SK-N-SH (cell line): ENCODE results near the gene PCDHGA11. TPM values are rescaled to one million over a fixed set of nuclear protein-coding genes. Genes with fewer than 3 reads are reported as not detected.
"Not testable (repeated sequence)": the region's sequence is repeated elsewhere in the genome, so short reads cannot be mapped to it uniquely, and the experiment has no call there.

Experiments
- CTCF ChIA-PET: fragments of 300-600, 350-600 bp; formaldehyde crosslinking; extraction: SDS; loops from one replicate; lab custom pipeline; 2021; lab: Yijun Ruan, JAX
- POLR2A ChIA-PET: fragments of 350-600 bp; sonication (Branson Sonifier 250); formaldehyde crosslinking; extraction: SDS; loops from one replicate; lab custom pipeline; 2020; ENCODE audit warnings: antibody characterized with exemption, inconsistent platforms; lab: Yijun Ruan, JAX
- DNase-seq: peaks from one replicate; pipeline ENCODE4 v3.0.0; 2012
- H2AFZ ChIP-seq: fragments of 200-600 bp; sonication (generic); 2 replicates; pipeline ENCODE4 v1.8.1; 2016; ENCODE audit warnings: antibody characterized with exemption, mild to moderate bottlenecking, low read depth
- H3F3A ChIP-seq: fragments of 200-600 bp; sonication (generic); replicated peaks from 2 replicates; pipeline ENCODE3; 2016; ENCODE audit warnings: antibody characterized with exemption, mild to moderate bottlenecking; ENCODE audit not compliant: insufficient read depth
- H3K27ac ChIP-seq, 2 experiments: fragments of 200-500 bp in 1 of 2; fragments of 200-600 bp in 1 of 2; sonication (Bioruptor generic) in 1 of 2; sonication (generic), shearing (Covaris generic) in 1 of 2; 2 replicates each; pipeline versions ENCODE4 v1.5.1 to v1.6.1; 2014 to 2016; ENCODE audit warnings: low read depth in 2 of 2, inconsistent platforms in 1 of 2, low read length in 1 of 2, mild to moderate bottlenecking in 1 of 2, mixed read lengths in 1 of 2
- H3K27me3 ChIP-seq: fragments of 200-600 bp; sonication (generic), shearing (Covaris generic); 2 replicates; pipeline ENCODE4 v1.6.1; 2016; ENCODE audit warnings: mixed run types; ENCODE audit not compliant: insufficient read depth
- H3K36me3 ChIP-seq, 2 experiments: fragments of 200-500 bp in 1 of 2; fragments of 200-600 bp in 1 of 2; sonication (Bioruptor generic) in 1 of 2; sonication (generic) in 1 of 2; replicated peaks in 1 of 2; 2 replicates each; pipeline versions ENCODE3 to v1.5.1; 2014 to 2016; ENCODE audit warnings: low read length in 1 of 2, mild to moderate bottlenecking in 1 of 2; ENCODE audit not compliant: insufficient read depth in 2 of 2, control insufficient read depth in 1 of 2
- H3K4me1 ChIP-seq, 2 experiments: fragments of 200-500 bp in 1 of 2; fragments of 200-600 bp in 1 of 2; sonication (Bioruptor generic) in 1 of 2; sonication (generic), shearing (Covaris generic) in 1 of 2; 2 replicates each; pipeline versions ENCODE4 v1.5.1 to v1.6.1; 2014 to 2016; ENCODE audit warnings: low read depth in 1 of 2, low read length in 1 of 2, mixed run types in 1 of 2; ENCODE audit not compliant: insufficient read depth in 2 of 2, control insufficient read depth in 1 of 2
- H3K4me2 ChIP-seq: fragments of 200-600 bp; sonication (generic), shearing (Covaris generic); 2 replicates; pipeline ENCODE4 v1.6.1; 2017; ENCODE audit warnings: mixed run types
- H3K4me3 ChIP-seq, 2 experiments: fragments of 200-500 bp in 1 of 2; fragments of 200-600 bp in 1 of 2; sonication (Bioruptor generic) in 1 of 2; sonication (generic), shearing (Covaris generic) in 1 of 2; 2 replicates each; pipeline versions ENCODE4 v1.5.1 to v1.8.1; 2014 to 2016; ENCODE audit warnings: low read depth in 2 of 2, inconsistent platforms in 1 of 2, low read length in 1 of 2, mild to moderate bottlenecking in 1 of 2, mixed read lengths in 1 of 2, moderate library complexity in 1 of 2
- H3K79me2 ChIP-seq: fragments of 200-600 bp; sonication (generic); 2 replicates; pipeline ENCODE4 v1.8.1; 2017; ENCODE audit warnings: mild to moderate bottlenecking; ENCODE audit not compliant: insufficient read depth
- H3K9ac ChIP-seq: fragments of 200-600 bp; sonication (generic); 2 replicates; pipeline ENCODE4 v1.6.1; 2017; ENCODE audit warnings: mixed run types
- H3K9me2 ChIP-seq: fragments of 200-600 bp; sonication (generic); 2 replicates; pipeline ENCODE4 v1.6.1; 2017; ENCODE audit warnings: mixed run types
- H3K9me3 ChIP-seq: fragments of 200-600 bp; sonication (generic); 2 replicates; pipeline ENCODE4 v1.6.1; 2017; ENCODE audit warnings: mixed run types, mild to moderate bottlenecking, moderate library complexity
- H4K20me1 ChIP-seq: fragments of 200-600 bp; sonication (generic); 2 replicates; pipeline ENCODE4 v1.6.1; 2017; ENCODE audit warnings: mild to moderate bottlenecking, mixed run types; ENCODE audit not compliant: insufficient read depth
- CHD2 ChIP-seq: fragments of 150-350 bp; IDR thresholded peaks from 2 replicates; pipeline ENCODE4 v1.6.1; 2018; ENCODE audit warnings: low read length; ENCODE audit not compliant: partially characterized antibody
- CTCF ChIP-seq: fragments of 200-600 bp; sonication (generic); IDR thresholded peaks from 2 replicates; pipeline ENCODE4 v1.6.1; 2017; ENCODE audit warnings: antibody characterized with exemption, mild to moderate bottlenecking, moderate library complexity
- FOXM1 ChIP-seq: IDR thresholded peaks from 2 replicates; pipeline ENCODE4 v1.4.0; 2012; ENCODE audit warnings: low read depth, mild to moderate bottlenecking
- MAX ChIP-seq: IDR thresholded peaks from 2 replicates; pipeline ENCODE4 v1.4.0; 2012; ENCODE audit warnings: low read depth
- NRF1 ChIP-seq: IDR thresholded peaks from 2 replicates; pipeline ENCODE4 v1.6.1; 2012; ENCODE audit warnings: low read depth, mild to moderate bottlenecking, low read length
- RAD21 ChIP-seq: IDR thresholded peaks from 2 replicates; pipeline ENCODE4 v1.6.1; 2012; ENCODE audit warnings: mild to moderate bottlenecking, low read length
- RFX5 ChIP-seq: IDR thresholded peaks from 2 replicates; pipeline ENCODE4 v1.6.1; 2012; ENCODE audit warnings: mild to moderate bottlenecking, improper control_type of control experiment, low read length
- RXRA ChIP-seq: IDR thresholded peaks from 2 replicates; pipeline ENCODE4 v1.4.0; 2012; ENCODE audit warnings: low read depth, mild to moderate bottlenecking, borderline replicate concordance
- SIN3A ChIP-seq: IDR thresholded peaks from 2 replicates; pipeline ENCODE4 v1.6.1; 2012; ENCODE audit warnings: low read depth, mild to moderate bottlenecking, low read length, moderate library complexity, borderline replicate concordance
- SMC3 ChIP-seq: IDR thresholded peaks from 2 replicates; pipeline ENCODE4 v1.6.1; 2012; ENCODE audit warnings: low read depth, low read length, improper control_type of control experiment
- TAF1 ChIP-seq: IDR thresholded peaks from 2 replicates; pipeline ENCODE4 v1.6.1; 2012; ENCODE audit warnings: low read depth, mild to moderate bottlenecking, low read length, moderate library complexity, borderline replicate concordance
- TEAD4 ChIP-seq: IDR thresholded peaks from 2 replicates; pipeline ENCODE4 v1.4.0; 2012; ENCODE audit warnings: mild to moderate bottlenecking, borderline replicate concordance; ENCODE audit not compliant: insufficient read depth
- WGBS: methylation state at CpG from one replicate; pipeline ENCODE4 v1.1.6; 2017; ENCODE audit warnings: low lambda C conversion rate; 5-methylcytosine and 5-hydroxymethylcytosine counted together
- polyA plus RNA-seq, 3 experiments: library from polyadenylated mRNA; depleted of rRNA; stranded (reverse); fragments of >200 nt; gene quantifications; 2 replicates each; pipeline ENCODE4 v1.2.3, GENCODE V29; 2012
- TF ChIP-seq, protein P1 (sequence below): fragments of 150-350 bp; IDR thresholded peaks from 2 replicates; pipeline ENCODE4 v1.6.1; 2016; ENCODE audit warnings: mild to moderate bottlenecking, low read depth, low read length
- TF ChIP-seq, protein P2 (sequence below): IDR thresholded peaks from 2 replicates; pipeline ENCODE4; 2012

Gene PCDHGA11
- polyA plus RNA-seq, 1 of the 3 experiments (the other 2 are of a cell fraction) = 0.18 TPM

GRCh38 chr5:141415275-141415618, 5.6 kb upstream of the PCDHGA11 start:
- H3K4me3 ChIP-seq, H3K9ac ChIP-seq, H3F3A ChIP-seq, DNase-seq, H3K27ac ChIP-seq, H4K20me1 ChIP-seq, H2AFZ ChIP-seq, H3K27me3 ChIP-seq, H3K9me2 ChIP-seq, POLR2A ChIA-PET, H3K4me1 ChIP-seq, CTCF ChIA-PET, H3K36me3 ChIP-seq, H3K9me3 ChIP-seq, H3K4me2 ChIP-seq: not testable (repeated sequence)
- WGBS = 89% methylated on average over 22 of the region's 24 CpGs
- peaks cover 12% of the 10 kb centered on the region; the same call in 1 of the 2 replicates for H3K79me2 ChIP-seq

- ChIA-PET CTCF (interaction anchor here (0.6 to 2.2 kb wide), 35 partner anchors 9 to 241 kb away, joined by 3 to 44 read pairs (median 4); partner anchors contain the start of genes PCDHB14, PCDHB8, PCDHGA3 and PCDHGA8), POLR2A (interaction anchor here (0.9 to 1.5 kb wide), 4 partner anchors 96 to 146 kb away, joined by 3 to 6 read pairs (median 4); no protein-coding TSS in a partner anchor)
- H3K9ac ChIP-seq = peak within 1 kb of the TSS; percentile 71
- H4K20me1 ChIP-seq, H3F3A ChIP-seq, H3K27me3 ChIP-seq, H3K4me1 ChIP-seq, H3K9me3 ChIP-seq, H3K9me2 ChIP-seq: not testable (repeated sequence)
- H3K4me3 ChIP-seq = peak within 1 kb of the TSS; percentile 56 to 63
- DNase-seq = peak; percentile 85
- H3K79me2 ChIP-seq = peaks cover 18% of the 10 kb centered on the region; the same call in 1 of the 2 replicates
- peak within 1 kb of the TSS; percentile 63 to 72 for H3K27ac ChIP-seq
- H2AFZ ChIP-seq = peak within 1 kb of the TSS; percentile 63; the same call in 1 of the 2 replicates
- TF ChIP-seq NRF1 = peak; percentile 44; the same call in 1 of the 2 replicates
- TF ChIP-seq RXRA = peak; percentile 21; the same call in 1 of the 2 replicates
- peak; percentile 69 for TF ChIP-seq CTCF
- peak; percentile 90 for TF ChIP-seq RAD21
- TF ChIP-seq SMC3 = peak; percentile 80
- 62% methylated on average over 35 of the region's 47 CpGs for WGBS
- H3K4me2 ChIP-seq = peak within 1 kb of the TSS; percentile 55
- H3K36me3 ChIP-seq = peaks cover 3 to 30% of the 10 kb centered on the region in 2 experiments
These were observed 3.2 kb upstream of the PCDHGA11 start, which contains the start of gene PCDHGB7 for GRCh38 chr5:141417494-141418172. PCDHGB7 (plus strand) TSS chr5:141417677; CDS start chr5:141417860, 183 bp downstream.

- H3F3A ChIP-seq = peaks cover 4% of the 10 kb centered on the region
- H3K9me2 ChIP-seq = no peaks in the 10 kb centered on the region
- peaks cover 18% of the 10 kb centered on the region; the same call in 1 of the 2 replicates for H3K79me2 ChIP-seq
- 0 out of 2 replicates have a peak, but pooled peaks cover 7% of the 10 kb centered on the region for H3K9me3 ChIP-seq
- H3K4me2 ChIP-seq = no peak overlapping the region
- H3K4me3 ChIP-seq = peak overlapping the region in 1 of 2 experiments; percentile 56; a peak in 1 of 4 replicates
- 96% methylated on average over 48 of the region's 74 CpGs for WGBS
- H2AFZ ChIP-seq = no peak overlapping the region
- H3K9ac ChIP-seq = no peak overlapping the region
- CTCF ChIA-PET = interaction anchor here (1.3 to 1.7 kb wide), 2 partner anchors 141 to 145 kb away, joined by 3 to 5 read pairs; no protein-coding TSS in a partner anchor
- no peak for DNase-seq
- no peak overlapping the region for H3K27ac ChIP-seq
- H3K36me3 ChIP-seq = peaks cover 3 to 41% of the 10 kb centered on the region in 2 experiments
- H4K20me1 ChIP-seq = no peaks in the 10 kb centered on the region
- H3K27me3 ChIP-seq = no peaks in the 10 kb centered on the region
- POLR2A ChIA-PET = no interaction called here
- no peaks in the 10 kb centered on the region; a peak in 1 of 4 replicates for H3K4me1 ChIP-seq
- TF ChIP-seq TEAD4 (no peak), MAX (no peak), RFX5 (no peak), TAF1 (no peak), FOXM1 (no peak), CHD2 (no peak), SIN3A (no peak)
- TF ChIP-seq, protein P1, sequence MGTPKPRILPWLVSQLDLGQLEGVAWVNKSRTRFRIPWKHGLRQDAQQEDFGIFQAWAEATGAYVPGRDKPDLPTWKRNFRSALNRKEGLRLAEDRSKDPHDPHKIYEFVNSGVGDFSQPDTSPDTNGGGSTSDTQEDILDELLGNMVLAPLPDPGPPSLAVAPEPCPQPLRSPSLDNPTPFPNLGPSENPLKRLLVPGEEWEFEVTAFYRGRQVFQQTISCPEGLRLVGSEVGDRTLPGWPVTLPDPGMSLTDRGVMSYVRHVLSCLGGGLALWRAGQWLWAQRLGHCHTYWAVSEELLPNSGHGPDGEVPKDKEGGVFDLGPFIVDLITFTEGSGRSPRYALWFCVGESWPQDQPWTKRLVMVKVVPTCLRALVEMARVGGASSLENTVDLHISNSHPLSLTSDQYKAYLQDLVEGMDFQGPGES = no peak
- TF ChIP-seq, protein P2, sequence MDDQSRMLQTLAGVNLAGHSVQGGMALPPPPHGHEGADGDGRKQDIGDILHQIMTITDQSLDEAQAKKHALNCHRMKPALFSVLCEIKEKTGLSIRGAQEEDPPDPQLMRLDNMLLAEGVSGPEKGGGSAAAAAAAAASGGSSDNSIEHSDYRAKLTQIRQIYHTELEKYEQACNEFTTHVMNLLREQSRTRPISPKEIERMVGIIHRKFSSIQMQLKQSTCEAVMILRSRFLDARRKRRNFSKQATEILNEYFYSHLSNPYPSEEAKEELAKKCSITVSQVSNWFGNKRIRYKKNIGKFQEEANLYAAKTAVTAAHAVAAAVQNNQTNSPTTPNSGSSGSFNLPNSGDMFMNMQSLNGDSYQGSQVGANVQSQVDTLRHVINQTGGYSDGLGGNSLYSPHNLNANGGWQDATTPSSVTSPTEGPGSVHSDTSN = no peak
These were observed 1.6 kb upstream of the PCDHGA11 start for GRCh38 chr5:141419074-141419880.
